RWPE2 (cell line): ENCODE measurements around the gene TRPV6.

Experiments used
- ATAC-seq: fragments of 200-7000 bp; cut with Tn5 transposase; 3 replicates; pipeline ENCODE4 v1.9.1; 2021; ENCODE audit warnings: low read depth
- DNase-seq: peaks from one replicate; pipeline ENCODE4 v3.0.0-alpha.2; 2020; ENCODE audit warnings: low spot score
- H3K27ac ChIP-seq: fragments of 450-650 bp; 2 replicates; pipeline ENCODE4 v1.5.1; 2017; ENCODE audit warnings: mild to moderate bottlenecking; ENCODE audit not compliant: poor library complexity, severe bottlenecking
- H3K27me3 ChIP-seq: fragments of 250-450 bp; sonication (Bioruptor Pico); 2 replicates; pipeline ENCODE4 v1.5.1; 2021; ENCODE audit warnings: mild to moderate bottlenecking, moderate library complexity; ENCODE audit not compliant: insufficient read depth, poor library complexity, severe bottlenecking
- H3K36me3 ChIP-seq: fragments of 250-450 bp; sonication (Bioruptor Pico); 2 replicates; pipeline ENCODE4 v1.5.1; 2020; ENCODE audit warnings: low read depth, mild to moderate bottlenecking, moderate library complexity
- H3K4me1 ChIP-seq: fragments of 250-450 bp; sonication (Bioruptor Pico); 2 replicates; pipeline ENCODE4 v1.5.1; 2021; ENCODE audit warnings: mild to moderate bottlenecking, moderate library complexity; ENCODE audit not compliant: insufficient read depth, poor library complexity, severe bottlenecking
- H3K4me3 ChIP-seq: fragments of 250-450 bp; sonication (Bioruptor Pico); 2 replicates; pipeline ENCODE4 v1.5.1; 2021; ENCODE audit warnings: mild to moderate bottlenecking, moderate library complexity; ENCODE audit not compliant: severe bottlenecking
- H3K9me3 ChIP-seq: fragments of 250-450 bp; sonication (Bioruptor Pico); 2 replicates; pipeline ENCODE4 v1.5.1; 2021; ENCODE audit warnings: mild to moderate bottlenecking, moderate library complexity; ENCODE audit not compliant: severe bottlenecking
- CTCF ChIP-seq: fragments of 450-650 bp; IDR thresholded peaks from one replicate; pipeline ENCODE4 v1.5.1; 2017; ENCODE audit warnings: mild to moderate bottlenecking, moderate library complexity; ENCODE audit not compliant: poor library complexity, severe bottlenecking

TRPV6 gene

DNA sequence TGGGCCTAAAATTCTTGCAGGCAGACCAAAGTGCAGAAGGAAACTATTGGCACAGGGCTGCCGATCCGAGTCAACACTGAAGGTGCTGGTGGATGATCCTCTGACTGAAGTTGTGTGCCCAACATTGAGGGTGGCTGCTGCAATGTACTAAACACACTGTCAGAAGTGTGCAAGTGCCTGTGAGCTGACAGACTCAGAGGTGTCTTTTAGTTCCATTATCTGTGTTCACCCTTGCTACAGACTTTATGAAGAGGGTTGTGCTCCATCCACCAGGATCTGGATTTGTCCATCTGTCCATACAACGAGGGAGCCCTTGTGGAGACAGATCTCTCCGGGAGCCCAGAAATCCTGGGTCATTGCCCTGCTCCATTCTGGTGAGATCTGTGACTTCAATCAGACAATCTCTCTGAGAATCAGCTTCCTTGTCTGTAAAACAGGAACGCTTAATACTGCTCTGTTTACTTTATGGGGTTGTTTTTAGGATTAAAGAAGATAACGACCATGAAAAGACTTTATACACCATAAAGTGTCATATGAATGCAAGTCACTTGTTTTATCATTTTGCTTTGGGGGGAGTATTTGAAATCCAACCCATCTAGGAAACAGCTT lies 9.5 kb upstream of the TRPV6 start:
- Histone ChIP-seq H3K27ac (no peak overlapping the region), H3K27me3 (no peaks in the 10 kb centered on the region), H3K4me3 (no peak overlapping the region), H3K4me1 (no peaks in the 10 kb centered on the region), H3K36me3 (no peaks in the 10 kb centered on the region), H3K9me3 (no peaks in the 10 kb centered on the region)
- TF ChIP-seq CTCF = no peak
- DNase-seq (no peak), ATAC-seq (no peak)

GRCh38 chr7:142894112-142894984 lies 8.8 kb upstream of the TRPV6 start:
- no peak for TF ChIP-seq CTCF
- ATAC-seq = no peak
- H3K36me3 ChIP-seq = no peaks in the 10 kb centered on the region
- H3K27me3 ChIP-seq = no peaks in the 10 kb centered on the region
- H3K4me3 ChIP-seq = no peak overlapping the region
- H3K4me1 ChIP-seq = no peaks in the 10 kb centered on the region
- H3K9me3 ChIP-seq = no peaks in the 10 kb centered on the region
- no peak overlapping the region for H3K27ac ChIP-seq
- DNase-seq = no peak

GRCh38 chr7:142892951-142893350 lies 7.4 kb upstream of the TRPV6 start:
- DNase-seq = no peak
- Histone ChIP-seq H3K36me3 (no peaks in the 10 kb centered on the region), H3K27me3 (no peaks in the 10 kb centered on the region), H3K27ac (no peak overlapping the region), H3K4me3 (no peak overlapping the region), H3K9me3 (no peaks in the 10 kb centered on the region), H3K4me1 (no peaks in the 10 kb centered on the region)
- ATAC-seq = no peak
- TF ChIP-seq CTCF = no peak

GRCh38 chr7:142891490-142892082 lies 6.0 kb upstream of the TRPV6 start:
- TF ChIP-seq CTCF = no peak
- Histone ChIP-seq H3K9me3 (no peaks in the 10 kb centered on the region), H3K27me3 (no peaks in the 10 kb centered on the region), H3K36me3 (no peaks in the 10 kb centered on the region), H3K4me3 (no peak overlapping the region), H3K4me1 (no peaks in the 10 kb centered on the region), H3K27ac (no peak overlapping the region)
- ATAC-seq (no peak), DNase-seq (no peak)
